AG10803 (cell line): Measurements from ENCODE around the gene SLC26A11.

Source experiments
- DNase-seq: peaks from one replicate; pipeline ENCODE4 v3.0.0; 2010; ENCODE audit warnings: low read depth
- H3K4me3 ChIP-seq: 2 replicates; pipeline ENCODE4 v1.5.1; 2011; ENCODE audit warnings: mild to moderate bottlenecking, low read length, control low read depth
- TF ChIP-seq, protein P1 (sequence below): conservative IDR thresholded peaks from 2 replicates; pipeline ENCODE4 v1.5.1; 2011; ENCODE audit warnings: mild to moderate bottlenecking, low read length, control low read depth, inconsistent platforms

The SLC26A11 gene

DNA sequence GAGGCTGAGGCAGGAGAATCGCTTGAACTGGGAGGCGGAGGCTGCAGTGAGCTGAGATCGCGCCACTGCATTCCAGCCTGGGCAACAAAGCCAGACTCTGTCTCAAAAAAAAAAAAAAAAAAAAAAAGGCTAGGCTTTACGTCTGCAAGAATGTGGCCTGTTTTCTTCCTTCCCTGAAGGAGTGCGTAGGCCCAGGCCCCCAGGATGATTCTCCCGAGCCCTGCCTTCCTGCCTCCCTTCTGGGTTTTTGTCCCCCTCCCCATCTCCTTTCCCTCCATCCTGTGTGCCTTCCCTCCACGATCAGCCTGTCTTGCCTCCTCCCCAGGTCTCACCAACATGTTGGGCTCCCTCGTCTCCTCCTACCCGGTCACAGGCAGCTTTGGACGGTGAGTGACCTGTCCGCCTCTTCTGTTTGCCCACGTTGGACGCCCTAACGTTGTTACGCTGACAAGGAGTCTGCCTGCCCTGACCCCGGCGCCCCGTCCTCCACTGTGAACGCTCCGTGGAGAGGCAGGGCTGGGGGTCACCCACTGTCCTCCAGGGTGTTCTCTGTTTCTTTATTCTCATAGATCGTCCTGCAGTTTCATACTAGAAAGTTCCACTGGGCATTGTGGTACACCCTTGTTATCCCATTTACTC lies 24.8 kb downstream of the SLC26A11 start:
- no peak overlapping the region for H3K4me3 ChIP-seq

DNA sequence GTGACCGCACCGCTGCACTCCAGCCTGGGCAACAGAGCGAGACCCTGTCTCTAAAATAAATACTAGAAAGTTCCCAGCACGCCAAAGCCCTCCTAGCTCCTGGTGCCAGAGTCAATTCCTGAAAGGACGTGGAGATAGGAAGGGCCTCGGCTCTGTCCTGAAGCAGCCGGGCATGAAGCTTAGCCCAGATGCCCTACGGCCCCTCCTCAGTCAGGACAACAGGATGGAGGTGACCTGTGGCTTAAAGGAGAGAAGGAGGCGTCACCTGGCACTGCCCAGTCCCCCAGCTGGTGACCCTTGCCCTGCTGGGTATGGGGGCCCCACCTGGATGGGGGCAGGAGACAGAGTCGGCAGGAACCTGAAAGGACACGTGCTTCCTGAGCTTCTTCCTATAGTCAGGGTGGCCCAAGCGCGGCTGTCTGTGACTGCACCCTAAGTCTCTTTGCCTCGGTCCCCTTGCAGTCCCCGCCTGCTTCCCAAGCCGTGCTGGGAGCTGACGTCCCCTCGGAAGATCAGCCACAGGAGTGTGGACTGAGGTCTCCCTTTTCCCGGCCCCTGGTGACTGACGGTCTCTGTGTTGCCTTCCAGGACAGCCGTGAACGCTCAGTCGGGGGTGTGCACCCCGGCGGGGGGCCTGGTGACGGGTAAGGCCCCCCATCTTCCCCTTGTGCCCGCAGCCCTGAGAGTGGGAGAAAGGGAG lies 25.5 kb downstream of the SLC26A11 start:
- DNase-seq, result no peak

More for the DNA sequence above, 24.8 kb downstream of the SLC26A11 start:
- no peak for DNase-seq
- TF ChIP-seq, protein P1, sequence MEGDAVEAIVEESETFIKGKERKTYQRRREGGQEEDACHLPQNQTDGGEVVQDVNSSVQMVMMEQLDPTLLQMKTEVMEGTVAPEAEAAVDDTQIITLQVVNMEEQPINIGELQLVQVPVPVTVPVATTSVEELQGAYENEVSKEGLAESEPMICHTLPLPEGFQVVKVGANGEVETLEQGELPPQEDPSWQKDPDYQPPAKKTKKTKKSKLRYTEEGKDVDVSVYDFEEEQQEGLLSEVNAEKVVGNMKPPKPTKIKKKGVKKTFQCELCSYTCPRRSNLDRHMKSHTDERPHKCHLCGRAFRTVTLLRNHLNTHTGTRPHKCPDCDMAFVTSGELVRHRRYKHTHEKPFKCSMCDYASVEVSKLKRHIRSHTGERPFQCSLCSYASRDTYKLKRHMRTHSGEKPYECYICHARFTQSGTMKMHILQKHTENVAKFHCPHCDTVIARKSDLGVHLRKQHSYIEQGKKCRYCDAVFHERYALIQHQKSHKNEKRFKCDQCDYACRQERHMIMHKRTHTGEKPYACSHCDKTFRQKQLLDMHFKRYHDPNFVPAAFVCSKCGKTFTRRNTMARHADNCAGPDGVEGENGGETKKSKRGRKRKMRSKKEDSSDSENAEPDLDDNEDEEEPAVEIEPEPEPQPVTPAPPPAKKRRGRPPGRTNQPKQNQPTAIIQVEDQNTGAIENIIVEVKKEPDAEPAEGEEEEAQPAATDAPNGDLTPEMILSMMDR, result no peak

DNA sequence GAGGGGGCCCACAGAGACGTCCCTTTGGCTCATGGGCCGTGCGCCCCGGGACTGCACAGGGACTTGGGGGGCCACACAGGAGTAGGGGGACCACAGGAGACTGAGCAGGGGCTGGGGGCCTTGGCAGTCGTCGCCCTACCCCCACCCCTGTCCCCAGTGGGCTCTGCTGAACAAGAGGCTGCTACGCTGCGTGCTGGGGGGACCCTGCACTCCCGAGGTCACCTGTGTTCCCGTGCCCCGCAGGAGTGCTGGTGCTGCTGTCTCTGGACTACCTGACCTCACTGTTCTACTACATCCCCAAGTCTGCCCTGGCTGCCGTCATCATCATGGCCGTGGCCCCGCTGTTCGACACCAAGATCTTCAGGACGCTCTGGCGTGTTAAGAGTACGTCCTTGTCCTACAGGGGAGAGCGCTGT lies 26.0 kb downstream of the SLC26A11 start:
- no peak for DNase-seq
- TF ChIP-seq, protein P1, result no peak
- H3K4me3 ChIP-seq, result no peak overlapping the region

More for the DNA sequence above, 25.5 kb downstream of the SLC26A11 start:
- no peak overlapping the region for H3K4me3 ChIP-seq
- TF ChIP-seq, protein P1, result no peak

DNA sequence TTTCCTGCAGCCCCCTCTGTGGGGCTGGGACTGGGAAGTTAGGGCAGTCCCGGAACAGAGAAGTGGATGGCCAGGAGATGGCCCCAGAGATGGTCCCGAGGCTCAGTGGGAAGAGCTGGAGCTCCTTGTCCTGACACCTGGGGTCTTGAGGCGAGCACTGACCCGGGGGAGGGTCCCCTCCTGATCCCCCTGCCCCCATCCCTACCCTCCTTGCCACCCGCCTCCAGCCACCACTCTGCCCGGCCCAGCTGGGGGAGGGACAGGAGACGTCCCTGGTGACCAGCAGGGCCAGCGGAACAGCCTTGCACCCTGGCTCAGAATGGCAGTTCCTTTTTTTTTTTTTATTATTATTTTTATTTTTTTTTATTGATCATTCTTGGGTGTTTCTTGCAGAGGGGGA lies 26.5 kb downstream of the SLC26A11 start:
- no peak overlapping the region for H3K4me3 ChIP-seq
- TF ChIP-seq, protein P1, result no peak
- no peak for DNase-seq

DNA sequence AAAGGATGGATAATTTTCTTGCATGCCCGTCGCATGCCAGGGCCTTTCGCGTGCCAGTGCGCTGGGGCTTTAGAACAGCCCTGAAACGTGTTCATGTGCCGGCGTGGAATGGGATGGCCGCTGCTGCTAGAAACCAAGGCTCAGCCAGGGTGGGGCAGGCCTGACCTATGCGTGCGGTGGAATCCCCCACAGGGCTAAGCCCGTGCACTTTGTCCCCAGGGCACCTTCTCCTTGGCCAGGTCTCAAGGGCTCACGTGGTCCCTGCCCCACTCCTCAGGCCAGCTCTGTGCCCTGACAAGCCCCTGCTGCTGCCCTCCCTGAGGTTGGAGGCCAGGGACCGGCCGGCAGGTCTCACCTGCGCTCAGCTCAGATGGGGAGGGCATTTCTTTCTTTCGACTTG lies 27.3 kb downstream of the SLC26A11 start:
- no peak for DNase-seq
- TF ChIP-seq, protein P1, result no peak
- no peak overlapping the region for H3K4me3 ChIP-seq

DNA sequence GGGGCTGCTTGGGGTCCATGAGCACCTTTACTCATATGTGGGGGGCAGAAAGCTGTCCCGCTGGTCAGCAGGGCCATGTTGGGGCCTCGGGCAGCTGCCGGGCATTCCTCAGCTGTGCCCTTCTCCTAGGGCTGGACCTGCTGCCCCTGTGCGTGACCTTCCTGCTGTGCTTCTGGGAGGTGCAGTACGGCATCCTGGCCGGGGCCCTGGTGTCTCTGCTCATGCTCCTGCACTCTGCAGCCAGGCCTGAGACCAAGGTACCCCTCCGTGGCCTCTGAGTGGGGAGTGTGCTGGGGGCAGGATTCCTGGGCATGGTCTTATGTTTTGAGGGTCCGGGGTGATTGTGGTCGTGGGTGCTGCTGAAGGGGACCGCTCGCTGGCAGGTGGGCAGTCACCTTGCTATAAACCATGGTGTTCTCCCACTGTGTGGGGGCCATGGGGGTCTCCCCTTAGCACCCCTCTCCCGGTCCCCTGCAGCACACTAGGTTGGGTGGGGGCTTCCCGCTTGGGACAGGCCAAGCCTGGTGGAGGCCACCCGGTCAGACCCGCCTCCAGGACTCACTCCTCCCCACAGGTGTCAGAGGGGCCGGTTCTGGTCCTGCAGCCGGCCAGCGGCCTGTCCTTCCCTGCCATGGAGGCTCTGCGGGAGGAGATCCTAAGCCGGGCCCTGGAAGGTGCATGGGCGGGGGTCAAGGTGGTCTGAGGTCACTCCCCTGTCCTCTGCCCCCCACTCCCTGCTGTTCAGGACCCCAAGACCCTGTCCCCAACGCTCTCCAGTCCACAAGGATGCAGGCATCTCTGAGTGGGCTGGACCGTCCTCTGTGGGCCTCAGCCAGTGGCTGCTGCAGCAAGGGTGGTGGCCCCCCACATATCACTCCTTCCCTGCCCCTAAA lies 28.0 kb downstream of the SLC26A11 start:
- TF ChIP-seq, protein P1, result no peak
- DNase-seq, result no peak
- no peak overlapping the region for H3K4me3 ChIP-seq
